GM12875 (cell line): ENCODE measurements around the gene KCNQ2.
"Not testable (repeated sequence)": the region's sequence is repeated elsewhere in the genome, so short reads cannot be mapped to it uniquely, and the experiment has no call there.

Experiments
- H3K4me3 ChIP-seq: one replicate; pipeline ENCODE4 v1.5.1; 2011; ENCODE audit warnings: low read depth, low read length, control low read depth
- CTCF ChIP-seq: IDR thresholded peaks from 2 replicates; pipeline ENCODE4 v1.5.1; 2011; ENCODE audit warnings: low read depth, mild to moderate bottlenecking, control low read depth, inconsistent platforms, low read length, moderate library complexity, borderline replicate concordance; ENCODE audit not compliant: insufficient read depth

Gene KCNQ2

DNA sequence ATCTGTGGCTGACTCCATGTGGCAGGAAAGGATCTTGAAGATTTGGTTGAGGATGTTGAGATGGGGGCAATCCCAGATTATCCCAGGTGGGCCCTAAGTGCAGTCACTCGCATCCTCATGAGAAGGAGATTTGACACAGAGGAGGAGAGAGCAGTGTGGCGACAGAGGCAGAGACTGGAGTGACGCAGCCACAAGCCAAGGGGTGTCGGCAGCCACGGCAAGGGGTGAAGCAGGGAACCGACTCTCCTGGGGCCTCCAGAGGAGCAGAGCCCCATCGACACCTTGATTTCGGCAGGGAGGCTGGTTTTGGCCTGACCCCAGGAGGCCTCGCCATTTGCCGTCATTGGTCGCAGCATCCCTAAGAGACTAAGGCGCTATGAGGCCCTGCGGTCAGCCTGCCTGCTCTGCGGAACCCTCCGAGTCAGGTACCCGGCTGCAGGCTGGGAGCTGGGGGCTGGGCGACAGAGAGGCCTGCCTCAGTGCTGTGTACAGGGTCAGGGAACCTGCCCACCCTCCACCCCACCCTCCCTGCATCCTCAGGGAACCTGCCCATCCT, 13.9 kb upstream of the KCNQ2 start:
- TF ChIP-seq CTCF = no peak
- H3K4me3 ChIP-seq = no peak overlapping the region

DNA sequence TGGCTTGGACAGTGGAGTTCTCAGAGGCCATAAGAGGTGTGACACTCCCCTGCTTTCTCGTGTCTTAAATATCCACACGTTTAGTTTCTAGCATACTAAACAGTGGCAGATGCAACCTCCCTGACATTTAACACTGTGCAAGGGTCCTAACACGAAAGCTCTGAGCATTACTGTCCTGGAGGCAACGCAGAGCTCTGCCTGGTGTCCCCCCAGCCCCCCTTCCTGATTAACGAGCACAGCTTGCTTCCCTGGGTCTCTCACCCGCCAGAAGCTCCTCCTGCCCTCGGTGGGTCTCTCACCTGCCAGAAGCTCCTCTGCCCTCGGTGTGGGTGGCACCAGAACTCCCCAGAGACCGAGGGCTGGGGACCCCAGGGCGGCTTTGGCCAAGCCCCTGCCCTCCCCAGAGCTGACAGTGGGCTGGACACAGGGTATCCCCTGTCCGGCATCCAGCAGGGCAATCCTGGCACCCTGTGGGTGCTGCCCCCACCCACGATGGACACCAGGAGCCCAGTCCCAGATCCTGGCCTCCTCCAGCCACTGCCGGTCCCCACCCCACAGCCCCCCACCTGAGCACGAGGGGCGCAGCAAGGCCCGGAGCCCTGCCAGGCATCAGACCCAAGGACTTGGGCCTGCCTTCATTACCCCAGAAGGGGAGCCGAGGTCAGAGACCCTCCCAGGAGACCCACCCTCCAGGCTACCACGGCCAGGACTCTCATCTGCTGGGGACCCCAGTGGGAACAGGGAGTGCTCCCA, 12.4 kb upstream of the KCNQ2 start:
- H3K4me3 ChIP-seq = no peak overlapping the region
- no peak for TF ChIP-seq CTCF

- H3K4me3 ChIP-seq = no peak overlapping the region
- no peak for TF ChIP-seq CTCF
These were observed 11.8 kb upstream of the KCNQ2 start for GRCh38 chr20:63484236-63484635.

DNA sequence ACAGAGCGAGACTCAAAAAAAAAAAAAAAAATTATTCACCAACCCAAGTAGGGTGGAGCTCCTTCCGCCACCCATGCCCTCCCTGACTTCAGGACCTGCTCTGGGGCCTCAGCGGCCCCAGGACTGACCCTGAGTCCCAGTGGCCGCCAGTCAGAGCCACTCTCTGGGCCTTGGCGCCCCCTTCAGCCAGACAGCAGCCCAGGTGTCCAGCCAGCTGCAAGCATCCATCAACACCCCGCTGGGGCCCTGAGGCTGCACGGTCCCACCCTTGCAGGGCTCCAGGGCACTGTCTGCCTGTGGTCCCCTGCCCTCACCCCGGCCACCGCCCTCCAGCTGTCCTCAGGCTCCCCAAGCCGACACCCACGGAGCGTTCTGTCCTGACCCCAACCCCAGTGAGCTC, 11.4 kb upstream of the KCNQ2 start:
- H3K4me3 ChIP-seq = no peak overlapping the region
- no peak for TF ChIP-seq CTCF

DNA sequence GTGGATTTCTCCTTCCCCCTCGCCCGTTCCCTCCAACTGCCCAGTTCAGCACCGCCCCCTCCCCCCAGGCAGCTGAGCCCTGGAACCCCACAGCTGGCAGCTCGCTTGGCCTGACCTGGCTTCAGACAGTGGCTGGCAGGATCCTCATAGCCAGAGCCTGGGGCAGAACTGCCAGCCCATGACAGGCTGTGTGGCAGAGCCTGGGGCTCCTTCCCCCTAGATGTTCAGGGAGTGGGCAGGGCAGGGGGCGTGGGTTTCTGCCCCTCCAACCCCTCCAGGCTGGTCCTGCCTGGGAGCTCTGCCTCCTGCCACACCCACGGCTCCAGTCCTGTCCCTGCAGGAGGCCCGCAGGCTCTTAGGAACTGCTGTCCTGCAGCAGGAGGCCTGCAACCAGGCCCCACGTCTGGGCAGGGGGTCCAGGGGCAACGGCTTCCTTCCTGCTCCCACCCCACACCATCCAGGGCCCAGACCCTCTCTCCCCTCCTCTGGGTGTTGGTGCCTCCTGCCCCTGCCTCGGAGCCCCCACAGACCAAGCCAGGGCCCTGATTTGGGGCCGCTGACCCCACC, 9.6 kb upstream of the KCNQ2 start:
- TF ChIP-seq CTCF = no peak
- H3K4me3 ChIP-seq = no peak overlapping the region

DNA sequence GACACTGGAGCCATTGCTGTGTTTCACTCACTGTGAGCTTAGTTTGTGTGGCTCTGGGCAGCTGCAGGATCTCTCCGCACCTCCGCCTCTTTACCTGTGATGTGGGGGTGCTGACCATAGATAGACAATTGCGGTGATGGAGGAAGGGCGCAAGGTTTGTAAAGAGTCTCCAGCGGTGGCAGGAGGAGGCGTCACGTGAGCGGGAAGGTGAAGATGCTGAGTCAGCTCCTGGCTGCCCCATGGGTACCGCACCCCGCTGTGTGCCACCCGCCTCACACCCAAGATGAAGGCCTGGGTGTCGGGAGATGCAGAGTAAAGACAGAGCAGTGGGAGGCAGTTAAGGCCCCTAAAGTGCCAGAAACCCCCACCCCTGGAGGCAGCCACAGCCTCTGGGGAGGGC, 9.0 kb upstream of the KCNQ2 start:
- no peak for TF ChIP-seq CTCF
- H3K4me3 ChIP-seq = no peak overlapping the region

GRCh38 chr20:63479695-63480419, 7.4 kb upstream of the KCNQ2 start:
- not testable (repeated sequence) for H3K4me3 ChIP-seq
